Prostate gland (tissue), 2 donors: ENCODE data around the gene ZMYM4. TPM values are rescaled to one million over a fixed set of nuclear protein-coding genes. Genes with fewer than 3 reads are reported as not detected.

Experiments
- DNase-seq: peaks from one replicate; pipeline ENCODE4 v3.0.0-alpha.2; 2019; ENCODE audit warnings: low spot score
- H3K27ac ChIP-seq, 2 donors: fragments of 200-600 bp; sonication (generic); 2 replicates each; pipeline ENCODE4 v1.5.1; 2017 to 2019
- H3K27me3 ChIP-seq: fragments of 200-600 bp; sonication (generic); replicated peaks from 2 replicates; pipeline ENCODE4 v1.5.1; 2019; ENCODE audit not compliant: insufficient read depth
- H3K36me3 ChIP-seq, 2 donors: fragments of 200-600 bp; sonication (generic); 1 replicate in 1 of 2; 2 replicates in 1 of 2; pipeline versions ENCODE4 v1.5.1 to v1.8.1; 2017 to 2019
- H3K4me1 ChIP-seq: fragments of 200-600 bp; sonication (generic); replicated peaks from 2 replicates; pipeline ENCODE4 v1.5.1; 2019
- H3K4me3 ChIP-seq, 2 donors: fragments of 200-600 bp; sonication (generic); 2 replicates each; pipeline ENCODE4 v1.5.1; 2017 to 2019
- H3K9me3 ChIP-seq: fragments of 200-600 bp; sonication (generic); 2 replicates; pipeline ENCODE4 v1.5.1; 2017
- POLR2A ChIP-seq: fragments of 450-650 bp; IDR thresholded peaks from one replicate; pipeline ENCODE4 v1.6.1; 2016; ENCODE audit warnings: antibody characterized with exemption, mild to moderate bottlenecking
- POLR2AphosphoS5 ChIP-seq: sonication (generic); formaldehyde crosslinking; IDR thresholded peaks from one replicate; pipeline ENCODE4 v1.6.1; 2017; ENCODE audit warnings: antibody characterized with exemption
- WGBS: methylation state at CpG from one replicate; pipeline ENCODE4 v1.1.5; 2018; 5-methylcytosine and 5-hydroxymethylcytosine counted together
- intact Hi-C: fragments of 100-400 bp; cut with DNase I; formaldehyde crosslinking; loops from one replicate; pipeline ENCODE4 v1.14.2; 2022
- total RNA-seq, 2 donors: library from RNA; depleted of rRNA; stranded (reverse); fragments of >200 nt; gene quantifications; one replicate each; pipeline ENCODE4 v1.1.0, GENCODE V29; 2016
- TF ChIP-seq, protein P1 (sequence below), 4 experiments: fragments of 200-600 bp in 2 of 4; fragments of 450-650 bp in 2 of 4; sonication (generic) in 2 of 4; IDR thresholded peaks; 1 replicate in 3 of 4; 2 replicates in 1 of 4; pipeline ENCODE4 v1.5.1; 2016 to 2019; ENCODE audit warnings: antibody characterized with exemption in 4 of 4, mild to moderate bottlenecking in 2 of 4, moderate library complexity in 2 of 4

The ZMYM4 gene
- total RNA-seq, 2 donors from 2014 or later, result 34.9 to 42.1 TPM

- Histone ChIP-seq H3K9me3 (no peaks in the 10 kb centered on the region), H3K27ac (no peak overlapping the region), H3K27me3 (no peaks in the 10 kb centered on the region), H3K4me3 (no peak overlapping the region), H3K36me3 (peaks cover 0 to 16% of the 10 kb centered on the region in 2 donors), H3K4me1 (no peaks in the 10 kb centered on the region)
- TF ChIP-seq, protein P1, sequence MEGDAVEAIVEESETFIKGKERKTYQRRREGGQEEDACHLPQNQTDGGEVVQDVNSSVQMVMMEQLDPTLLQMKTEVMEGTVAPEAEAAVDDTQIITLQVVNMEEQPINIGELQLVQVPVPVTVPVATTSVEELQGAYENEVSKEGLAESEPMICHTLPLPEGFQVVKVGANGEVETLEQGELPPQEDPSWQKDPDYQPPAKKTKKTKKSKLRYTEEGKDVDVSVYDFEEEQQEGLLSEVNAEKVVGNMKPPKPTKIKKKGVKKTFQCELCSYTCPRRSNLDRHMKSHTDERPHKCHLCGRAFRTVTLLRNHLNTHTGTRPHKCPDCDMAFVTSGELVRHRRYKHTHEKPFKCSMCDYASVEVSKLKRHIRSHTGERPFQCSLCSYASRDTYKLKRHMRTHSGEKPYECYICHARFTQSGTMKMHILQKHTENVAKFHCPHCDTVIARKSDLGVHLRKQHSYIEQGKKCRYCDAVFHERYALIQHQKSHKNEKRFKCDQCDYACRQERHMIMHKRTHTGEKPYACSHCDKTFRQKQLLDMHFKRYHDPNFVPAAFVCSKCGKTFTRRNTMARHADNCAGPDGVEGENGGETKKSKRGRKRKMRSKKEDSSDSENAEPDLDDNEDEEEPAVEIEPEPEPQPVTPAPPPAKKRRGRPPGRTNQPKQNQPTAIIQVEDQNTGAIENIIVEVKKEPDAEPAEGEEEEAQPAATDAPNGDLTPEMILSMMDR (IDR thresholded peaks at IDR 0.05), result no peak
- no peak for TF ChIP-seq POLR2AphosphoS5
- TF ChIP-seq POLR2A, result no peak
- no peak for DNase-seq
- intact Hi-C loops, result no loop called here
- WGBS, result 50% methylated on average over 7 of the region's 7 CpGs
These were observed 162.7 kb downstream of the ZMYM4 start for GRCh38 chr1:35431173-35431599.

- 95% methylated on average over 10 of the region's 10 CpGs for WGBS
- H3K9me3 ChIP-seq, result no peaks in the 10 kb centered on the region
- peaks cover 0 to 18% of the 10 kb centered on the region in 2 donors for H3K36me3 ChIP-seq
- H3K4me1 ChIP-seq, result no peaks in the 10 kb centered on the region
- no peak for DNase-seq
- H3K27ac ChIP-seq, result no peak overlapping the region
- H3K4me3 ChIP-seq, result no peak overlapping the region
- no peak for TF ChIP-seq POLR2AphosphoS5
- no peak for TF ChIP-seq POLR2A
- intact Hi-C loops, result no loop called here
- no peaks in the 10 kb centered on the region for H3K27me3 ChIP-seq
These were observed 163.7 kb downstream of the ZMYM4 start for GRCh38 chr1:35432231-35432630.

DNA sequence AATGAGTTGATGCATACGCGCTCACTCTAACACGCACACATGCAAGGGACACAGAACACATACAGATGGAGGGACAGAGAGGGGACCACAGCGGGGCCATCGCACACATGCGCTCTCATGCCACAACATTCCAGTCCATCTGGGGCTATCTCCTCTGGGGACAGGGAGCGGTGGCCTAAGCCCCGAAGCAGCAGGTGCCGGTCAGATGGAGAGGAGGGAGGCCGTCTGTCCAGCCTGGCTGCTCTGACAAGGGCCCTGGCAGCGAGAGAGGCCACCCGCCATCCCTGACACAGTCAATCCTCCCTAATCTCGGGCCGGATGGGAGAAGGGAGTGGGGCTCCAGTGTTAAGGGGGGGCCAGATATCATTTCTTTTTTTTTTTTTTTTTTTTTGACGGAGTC lies 165.2 kb downstream of the ZMYM4 start:
- Histone ChIP-seq H3K9me3 (no peaks in the 10 kb centered on the region), H3K36me3 (peaks cover 0 to 18% of the 10 kb centered on the region in 2 donors), H3K27ac (no peak overlapping the region), H3K27me3 (no peaks in the 10 kb centered on the region), H3K4me3 (no peak overlapping the region), H3K4me1 (no peaks in the 10 kb centered on the region)
- no peak for DNase-seq
- 96% methylated on average over 15 of the region's 15 CpGs for WGBS
- intact Hi-C loops, result no loop called here
- TF ChIP-seq, protein P1 (IDR thresholded peaks at IDR 0.05), result no peak
- TF ChIP-seq POLR2A (no peak), POLR2AphosphoS5 (no peak)

DNA sequence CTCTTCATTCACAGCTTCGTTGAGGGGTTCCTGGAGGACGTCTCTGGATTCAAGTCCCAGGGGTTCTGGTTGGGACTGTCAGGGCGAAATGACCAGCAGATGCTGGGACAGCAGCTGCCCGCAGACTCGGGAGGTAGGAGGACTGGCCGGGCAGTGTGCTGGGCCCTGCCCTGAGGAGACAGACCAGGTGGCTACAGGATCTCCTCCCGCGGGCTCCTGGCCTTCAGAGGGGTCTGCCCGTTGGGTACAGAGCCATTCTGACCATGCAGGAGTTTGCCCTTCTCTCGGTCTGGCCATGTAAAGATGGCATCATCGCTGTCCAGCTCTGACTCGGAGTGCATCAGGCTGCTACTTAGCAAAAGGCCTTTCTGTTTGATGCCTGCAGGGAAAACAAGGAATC lies 166.2 kb downstream of the ZMYM4 start:
- H3K27ac ChIP-seq, result no peak overlapping the region

DNA sequence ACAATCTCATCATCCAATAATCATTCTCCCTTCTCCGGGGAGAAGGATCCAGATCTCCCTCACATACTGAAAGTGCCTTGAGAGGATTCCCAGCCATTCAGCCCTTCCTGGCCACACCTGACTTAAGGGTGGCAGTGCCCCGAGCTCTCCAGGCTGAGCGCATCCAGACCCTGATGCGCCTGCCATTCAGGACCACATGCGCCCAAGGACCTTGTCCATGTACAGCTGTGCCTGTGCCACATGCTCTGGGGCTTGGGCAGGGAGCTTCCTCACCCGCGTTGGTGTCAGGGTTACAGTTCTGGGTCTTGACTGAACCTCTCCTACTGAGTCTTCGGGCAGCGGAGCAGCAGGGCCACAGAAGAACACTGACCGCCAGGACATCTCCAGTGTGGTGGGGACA lies 167.6 kb downstream of the ZMYM4 start:
- DNase-seq, result no peak
- intact Hi-C loops, result no loop called here

More for the DNA sequence above, 166.2 kb downstream of the ZMYM4 start:
- 89% methylated on average over 12 of the region's 12 CpGs for WGBS
- intact Hi-C loops, result no loop called here
- no peaks in the 10 kb centered on the region for H3K27me3 ChIP-seq
- no peaks in the 10 kb centered on the region for H3K9me3 ChIP-seq
- peaks cover 0 to 18% of the 10 kb centered on the region in 2 donors for H3K36me3 ChIP-seq
- no peak overlapping the region for H3K4me3 ChIP-seq
- H3K4me1 ChIP-seq, result peaks cover under 1% of the 10 kb centered on the region
- TF ChIP-seq POLR2AphosphoS5 (no peak), POLR2A (no peak)
- TF ChIP-seq, protein P1 (IDR thresholded peaks at IDR 0.05), result no peak
- DNase-seq, result no peak

More for the DNA sequence above, 167.6 kb downstream of the ZMYM4 start:
- no peak overlapping the region for H3K4me3 ChIP-seq
- 92% methylated on average over 10 of the region's 10 CpGs for WGBS
- no peaks in the 10 kb centered on the region for H3K9me3 ChIP-seq
- H3K36me3 ChIP-seq, result peaks cover 0 to 18% of the 10 kb centered on the region in 2 donors
- H3K27ac ChIP-seq, result no peak overlapping the region
- H3K4me1 ChIP-seq, result peaks cover 10% of the 10 kb centered on the region
- TF ChIP-seq, protein P1 (IDR thresholded peaks at IDR 0.05), result no peak
- TF ChIP-seq POLR2A, result no peak
- TF ChIP-seq POLR2AphosphoS5, result no peak
- no peaks in the 10 kb centered on the region for H3K27me3 ChIP-seq
